Measurements from ENCODE around the gene ORAI2. TPM values are rescaled to one million over a fixed set of nuclear protein-coding genes. Genes with fewer than 3 reads are reported as not detected.
A peak's percentile ranks its signal among the peaks of the same experiment; 100 is the strongest.
"Not testable (repeated sequence)": the region's sequence is repeated elsewhere in the genome, so short reads cannot be mapped to it uniquely, and the experiment has no call there.

Gene ORAI2
- total and polyA plus RNA-seq, 2 of the 8 experiments (the other 6 are each of a cell fraction or from before 2014, with no cell fraction given): 20.7 to 35.2 TPM

- H2BK20ac ChIP-seq (ENCODE audit: low read length); H3K9me3 ChIP-seq (ENCODE audit: insufficient read depth in 2 of 2, low read depth in 1 of 2, low read length in 1 of 2); H3K14ac ChIP-seq (ENCODE audit: insufficient read length); FAIRE-seq; H3K27me3 ChIP-seq (replicated peaks in 1 of 4; ENCODE audit: control insufficient read depth in 3 of 4, extremely low read depth in 1 of 4, insufficient read depth in 3 of 4, low read length in 3 of 4); H2BK15ac ChIP-seq (ENCODE audit: low read length); H2BK5ac ChIP-seq (ENCODE audit: low read depth, low read length); H4K91ac ChIP-seq (replicated peaks; ENCODE audit: insufficient read length, low read length); POLR2A ChIA-PET (ENCODE audit: partially characterized antibody); H3K27ac ChIP-seq (ENCODE audit: low read depth, low read length); H3K18ac ChIP-seq (ENCODE audit: extremely low read depth, low read length); H2AK5ac ChIP-seq (ENCODE audit: low read depth, low read length); H4K5ac ChIP-seq (ENCODE audit: insufficient read length, low read depth, low read length); H3K56ac ChIP-seq (replicated peaks; ENCODE audit: insufficient read length, low read depth, low read length); H3K79me1 ChIP-seq (ENCODE audit: low read depth, low read length); H3K4me1 ChIP-seq (replicated peaks in 1 of 4; ENCODE audit: control insufficient read depth in 3 of 4, insufficient read depth in 4 of 4, low read length in 3 of 4); CTCF ChIA-PET (ENCODE audit: partially characterized antibody); H2BK120ac ChIP-seq (replicated peaks; ENCODE audit: low read depth, low read length); H3K4me3 ChIP-seq (ENCODE audit: extremely low read depth in 1 of 4, insufficient read depth in 2 of 4, low read depth in 3 of 4, low read length in 4 of 4); H3K23me2 ChIP-seq (ENCODE audit: low read depth, low read length); H3K4ac ChIP-seq (replicated peaks; ENCODE audit: insufficient read length, low read depth, low read length); H3K79me2 ChIP-seq (ENCODE audit: control insufficient read depth in 1 of 2, insufficient read depth in 2 of 2, low read length in 2 of 2); H3K4me2 ChIP-seq (ENCODE audit: insufficient read depth in 1 of 2, low read depth in 2 of 2, low read length in 2 of 2); H3K9ac ChIP-seq (replicated peaks in 1 of 4; ENCODE audit: extremely low read depth in 1 of 4, low read depth in 3 of 4, low read length in 3 of 4); H4K20me1 ChIP-seq (replicated peaks in 1 of 2; ENCODE audit: control insufficient read depth in 1 of 2, insufficient read depth in 2 of 2, low read length in 2 of 2); H2AFZ ChIP-seq (ENCODE audit: low read length); H3K23ac ChIP-seq (ENCODE audit: insufficient read length); H2BK12ac ChIP-seq (ENCODE audit: low read depth, low read length); H4K8ac ChIP-seq (ENCODE audit: extremely low read depth, insufficient read depth, low read length): not testable (repeated sequence)
- 97% methylated on average over 6 of the region's 19 CpGs; no CpG with 5 or more reads in 1 of the 2 experiments for WGBS, 2 experiments (ENCODE audit: extremely low coverage in 1 of 2, insufficient coverage in 1 of 2, insufficient read length in 1 of 2, insufficient replicate concordance in 2 of 2, low coverage in 1 of 2, low lambda C conversion rate in 2 of 2, missing lambda C conversion rate in 1 of 2)
- DNase-seq (ENCODE audit: low read depth in 1 of 2, low spot score in 2 of 2): peak in 1 of 2 experiments; percentile 27
- peaks cover 2 to 14% (median 8%) of the 10 kb centered on the region in 4 experiments; a peak in 5 of 8 replicates for H3K36me3 ChIP-seq (ENCODE audit: control insufficient read depth in 2 of 4, insufficient read depth in 4 of 4, low read length in 3 of 4)
These were observed 41.5 kb downstream of the ORAI2 start for GRCh38 chr7:102474736-102475435.
